Mesenchymal stem cell (in vitro differentiated cells and primary cell): ENCODE measurements around the gene DENND1C.

Source experiments
- DNase-seq: peaks from one replicate; pipeline ENCODE4 v3.0.0-alpha.2; 2013
- H2AFZ ChIP-seq: one replicate; pipeline ENCODE4 v1.6.1; 2013; ENCODE audit warnings: low read depth, mild to moderate bottlenecking, control low read depth, inconsistent platforms, low read length, moderate library complexity
- H2AK5ac ChIP-seq: 2 replicates; pipeline ENCODE4 v1.6.1; 2013; ENCODE audit warnings: low read length, moderate library complexity, mild to moderate bottlenecking, inconsistent platforms; ENCODE audit not compliant: severe bottlenecking
- H2BK120ac ChIP-seq: one replicate; pipeline ENCODE4 v1.6.1; 2013; ENCODE audit warnings: low read depth, mild to moderate bottlenecking, inconsistent platforms, low read length, moderate library complexity
- H2BK12ac ChIP-seq, 2 experiments: one replicate each; pipeline ENCODE4 v1.6.1; 2013; ENCODE audit warnings: inconsistent platforms in 2 of 2, low read length in 2 of 2, mild to moderate bottlenecking in 2 of 2, moderate library complexity in 2 of 2, control low read depth in 1 of 2
- H2BK15ac ChIP-seq: one replicate; pipeline ENCODE4 v1.6.1; 2013; ENCODE audit warnings: mild to moderate bottlenecking, low read depth, inconsistent platforms; ENCODE audit not compliant: poor library complexity, severe bottlenecking
- H2BK5ac ChIP-seq: 2 replicates; pipeline ENCODE4 v1.6.1; 2013; ENCODE audit warnings: low read depth, mild to moderate bottlenecking, low read length, control low read depth, inconsistent platforms; ENCODE audit not compliant: poor library complexity, severe bottlenecking
- H3K14ac ChIP-seq, 2 experiments: one replicate each; pipeline ENCODE4 v1.6.1; 2013; ENCODE audit warnings: inconsistent platforms in 2 of 2, low read length in 2 of 2, control low read depth in 1 of 2, mild to moderate bottlenecking in 1 of 2, moderate library complexity in 1 of 2
- H3K18ac ChIP-seq, 2 experiments: one replicate each; pipeline ENCODE4 v1.6.1; 2013; ENCODE audit warnings: inconsistent platforms in 2 of 2, low read length in 2 of 2, control low read depth in 1 of 2, low read depth in 1 of 2, mild to moderate bottlenecking in 1 of 2
- H3K23ac ChIP-seq, 2 experiments: one replicate each; pipeline ENCODE4 v1.6.1; 2013; ENCODE audit warnings: inconsistent platforms in 2 of 2, low read length in 2 of 2, mild to moderate bottlenecking in 2 of 2, moderate library complexity in 2 of 2, control low read depth in 1 of 2
- H3K27ac ChIP-seq: 2 replicates; pipeline ENCODE4 v1.5.1; 2013; ENCODE audit warnings: mild to moderate bottlenecking, moderate library complexity, low read length, control low read depth, inconsistent platforms; ENCODE audit not compliant: poor library complexity, severe bottlenecking
- H3K27me3 ChIP-seq, 2 experiments: 2 replicates each; pipeline versions ENCODE4 v1.6.1 to v1.7.0; 2013; ENCODE audit warnings: low read length in 2 of 2, mild to moderate bottlenecking in 2 of 2, moderate library complexity in 2 of 2, control low read depth in 1 of 2, inconsistent platforms in 1 of 2; ENCODE audit not compliant: control insufficient read depth in 1 of 2, insufficient read depth in 1 of 2
- H3K36me3 ChIP-seq, 2 experiments: 2 replicates each; pipeline versions ENCODE4 v1.6.1 to v1.7.0; 2013; ENCODE audit warnings: low read length in 2 of 2, control low read depth in 1 of 2, inconsistent platforms in 1 of 2, low read depth in 1 of 2, mild to moderate bottlenecking in 1 of 2; ENCODE audit not compliant: insufficient read depth in 2 of 2, control insufficient read depth in 1 of 2
- H3K4ac ChIP-seq, 2 experiments: one replicate each; pipeline ENCODE4 v1.6.1; 2013; ENCODE audit warnings: inconsistent platforms in 2 of 2, low read length in 2 of 2, mild to moderate bottlenecking in 2 of 2, moderate library complexity in 2 of 2, control low read depth in 1 of 2, low read depth in 1 of 2
- H3K4me1 ChIP-seq: 2 replicates; pipeline ENCODE4 v1.6.1; 2013; ENCODE audit warnings: low read depth, low read length, control low read depth; ENCODE audit not compliant: control insufficient read depth, insufficient read depth
- H3K4me2 ChIP-seq: 2 replicates; pipeline ENCODE4 v1.6.1; 2013; ENCODE audit warnings: low read length, mild to moderate bottlenecking, inconsistent platforms; ENCODE audit not compliant: poor library complexity, severe bottlenecking
- H3K4me3 ChIP-seq, 2 experiments: 2 replicates each; pipeline versions ENCODE4 v1.5.1 to v1.7.0; 2013; ENCODE audit warnings: low read length in 2 of 2, mild to moderate bottlenecking in 2 of 2, control low read depth in 1 of 2, low read depth in 1 of 2; ENCODE audit not compliant: insufficient read depth in 1 of 2
- H3K79me1 ChIP-seq: replicated peaks from 2 replicates; pipeline ENCODE4 v1.6.1; 2013; ENCODE audit warnings: mild to moderate bottlenecking, control low read depth, low read length, inconsistent platforms; ENCODE audit not compliant: poor library complexity, severe bottlenecking
- H3K9ac ChIP-seq: 2 replicates; pipeline ENCODE4 v1.7.0; 2013; ENCODE audit warnings: mild to moderate bottlenecking, low read length, moderate library complexity
- H3K9me3 ChIP-seq: 2 replicates; pipeline ENCODE4 v1.7.0; 2013; ENCODE audit warnings: mild to moderate bottlenecking, low read length; ENCODE audit not compliant: control insufficient read depth
- H4K8ac ChIP-seq: one replicate; pipeline ENCODE4 v1.6.1; 2013; ENCODE audit warnings: inconsistent platforms, mild to moderate bottlenecking, low read length, moderate library complexity
- H4K91ac ChIP-seq: one replicate; pipeline ENCODE4 v1.6.1; 2013; ENCODE audit warnings: mild to moderate bottlenecking, low read length, inconsistent platforms
- WGBS: methylation state at CpG from one replicate; pipeline ENCODE4 v1.1.7; 2013; ENCODE audit warnings: mixed read lengths; 5-methylcytosine and 5-hydroxymethylcytosine counted together

The DENND1C gene

GRCh38 chr19:6423499-6424194 is 57.9 kb downstream of the DENND1C start:
- peak overlapping the region; percentile 75 for H3K4me2 ChIP-seq
- peaks cover 21% of the 10 kb centered on the region for H3K4me1 ChIP-seq
- peak overlapping the region in 1 of 2 experiments; percentile 45 for H3K14ac ChIP-seq
- 1% methylated on average over 16 of the region's 20 CpGs for WGBS
- H2BK120ac ChIP-seq, result no peak overlapping the region
- peaks cover 7% of the 10 kb centered on the region for H3K79me1 ChIP-seq
- peak; percentile 83 for DNase-seq
- no peak overlapping the region for H2AFZ ChIP-seq
- peak overlapping the region; percentile 13 to 54 for H3K4ac ChIP-seq
- H3K23ac ChIP-seq, result peak overlapping the region in 1 of 2 experiments; percentile 36
- H4K8ac ChIP-seq, result no peak overlapping the region
- no peak overlapping the region for H4K91ac ChIP-seq
- H2AK5ac ChIP-seq, result no peak overlapping the region
- no peaks in the 10 kb centered on the region for H3K9me3 ChIP-seq
- peak overlapping the region; percentile 49 to 74 for H3K18ac ChIP-seq
- peaks cover 36% of the 10 kb centered on the region in 2 experiments for H3K36me3 ChIP-seq
- H2BK15ac ChIP-seq, result no peak overlapping the region
- H3K4me3 ChIP-seq, result peak overlapping the region; percentile 83 to 95
- H2BK5ac ChIP-seq, result no peak overlapping the region
- peak overlapping the region; percentile 55 for H3K27ac ChIP-seq
- no peak overlapping the region for H2BK12ac ChIP-seq
- peak overlapping the region; percentile 96 for H3K9ac ChIP-seq
- H3K27me3 ChIP-seq, result no peaks in the 10 kb centered on the region

- Histone ChIP-seq H3K27ac (no peak overlapping the region), H3K4me1 (peaks cover 20% of the 10 kb centered on the region), H3K14ac (no peak overlapping the region), H2AK5ac (no peak overlapping the region), H4K8ac (no peak overlapping the region), H3K23ac (peak overlapping the region in 1 of 2 experiments; percentile 34), H3K18ac (no peak overlapping the region), H2BK15ac (no peak overlapping the region), H3K4ac (no peak overlapping the region), H4K91ac (no peak overlapping the region), H2AFZ (no peak overlapping the region), H3K79me1 (peaks cover 24% of the 10 kb centered on the region), H3K36me3 (peaks cover 59 to 60% of the 10 kb centered on the region in 2 experiments), H3K4me2 (no peak overlapping the region), H3K4me3 (no peak overlapping the region), H3K27me3 (no peaks in the 10 kb centered on the region), H2BK5ac (no peak overlapping the region), H3K9ac (peak overlapping the region; percentile 96), H3K9me3 (no peaks in the 10 kb centered on the region), H2BK12ac (no peak overlapping the region), H2BK120ac (no peak overlapping the region)
- 94% methylated on average over 20 of the region's 20 CpGs for WGBS
- DNase-seq, result no peak
Observed at GRCh38 chr19:6421075-6422014, 60.2 kb downstream of the DENND1C start.

- 97% methylated on average over 19 of the region's 19 CpGs for WGBS
- Histone ChIP-seq H4K91ac (no peak overlapping the region), H2BK120ac (no peak overlapping the region), H3K4me2 (no peak overlapping the region), H3K4ac (no peak overlapping the region), H2BK12ac (no peak overlapping the region), H3K27ac (no peak overlapping the region), H2AK5ac (no peak overlapping the region), H3K4me3 (no peak overlapping the region), H3K4me1 (peaks cover 17% of the 10 kb centered on the region), H4K8ac (no peak overlapping the region), H3K27me3 (no peaks in the 10 kb centered on the region), H3K9ac (no peak overlapping the region), H2BK15ac (no peak overlapping the region), H2AFZ (no peak overlapping the region), H3K79me1 (peaks cover 37% of the 10 kb centered on the region), H3K18ac (no peak overlapping the region), H3K14ac (no peak overlapping the region), H2BK5ac (no peak overlapping the region), H3K23ac (no peak overlapping the region), H3K9me3 (no peaks in the 10 kb centered on the region), H3K36me3 (peaks cover 80 to 85% of the 10 kb centered on the region in 2 experiments)
- DNase-seq, result no peak
Observed at GRCh38 chr19:6418562-6418932, 63.0 kb downstream of the DENND1C start.
